ENCODE data around the gene TLX2.

TLX2 gene

GRCh38 chr2:74531666-74532065, 17.4 kb downstream of the TLX2 start:
- DNase-seq (ENCODE audit: low read depth in 2 of 2): no peak

- no peak for DNase-seq (ENCODE audit: low read depth in 2 of 2)
These were observed 18.0 kb downstream of the TLX2 start for GRCh38 chr2:74532222-74532621.

- DNase-seq (ENCODE audit: low read depth in 2 of 2): no peak
These were observed 19.2 kb downstream of the TLX2 start for GRCh38 chr2:74533464-74533863.

GRCh38 chr2:74534411-74534810, 20.2 kb downstream of the TLX2 start:
- DNase-seq (ENCODE audit: low read depth in 2 of 2): no peak

- DNase-seq (ENCODE audit: low read depth in 2 of 2): no peak
These were observed 21.3 kb downstream of the TLX2 start for GRCh38 chr2:74535440-74535965.

GRCh38 chr2:74536166-74536950, 22.1 kb downstream of the TLX2 start:
- no peak for DNase-seq (ENCODE audit: low read depth in 2 of 2)

GRCh38 chr2:74537140-74537539, 22.9 kb downstream of the TLX2 start:
- DNase-seq (ENCODE audit: low read depth in 2 of 2): no peak

GRCh38 chr2:74538881-74539339, 24.7 kb downstream of the TLX2 start:
- DNase-seq (ENCODE audit: low read depth in 2 of 2): no peak

GRCh38 chr2:74540291-74540690, 26.0 kb downstream of the TLX2 start:
- DNase-seq (ENCODE audit: low read depth in 2 of 2): no peak

- DNase-seq (ENCODE audit: low read depth in 2 of 2): no peak
These were observed 28.7 kb downstream of the TLX2 start for GRCh38 chr2:74542978-74543377.

- DNase-seq (ENCODE audit: low read depth in 2 of 2): no peak
These were observed 30.4 kb downstream of the TLX2 start for GRCh38 chr2:74544634-74545033.

- no peak for DNase-seq (ENCODE audit: low read depth in 2 of 2)
These were observed 31.8 kb downstream of the TLX2 start for GRCh38 chr2:74546004-74546403.

GRCh38 chr2:74548285-74548899, 34.1 kb downstream of the TLX2 start:
- DNase-seq (ENCODE audit: low read depth in 2 of 2): no peak

- DNase-seq (ENCODE audit: low read depth in 2 of 2): no peak
These were observed 34.9 kb downstream of the TLX2 start for GRCh38 chr2:74548900-74549826.

GRCh38 chr2:74550231-74550630, 36.0 kb downstream of the TLX2 start:
- DNase-seq (ENCODE audit: low read depth in 2 of 2): no peak

- DNase-seq (ENCODE audit: low read depth in 2 of 2): no peak
These were observed 37.3 kb downstream of the TLX2 start for GRCh38 chr2:74551530-74551929.

GRCh38 chr2:74551942-74552913, 38.0 kb downstream of the TLX2 start:
- no peak for DNase-seq (ENCODE audit: low read depth in 2 of 2)

- no peak for DNase-seq (ENCODE audit: low read depth in 2 of 2)
These were observed 38.9 kb downstream of the TLX2 start for GRCh38 chr2:74552914-74553811.

GRCh38 chr2:74553892-74554819, 39.9 kb downstream of the TLX2 start, which contains the start of the genes DOK1 and LOXL3:
Gene DOK1, plus strand, starts transcription at chr2:74554720. Its CDS starts 35 bp downstream, at chr2:74554755.
Gene LOXL3, minus strand, starts transcription at chr2:74553942. Its CDS starts 1,308 bp downstream, at chr2:74552634.
- peak; percentile 63 to 65 for DNase-seq (ENCODE audit: low read depth in 2 of 2)

Measured in stimulated activated CD8-positive, alpha-beta memory T cell treated with anti-CD3 and anti-CD28 coated beads, Interleukin-15, amount 100 ng/mL, for 4 hours (primary cell).